Endodermal cell (in vitro differentiated cells): ENCODE data around the gene TMEM72. TPM values are rescaled to one million over a fixed set of nuclear protein-coding genes. Genes with fewer than 3 reads are reported as not detected.

ENCODE experiments used
- DNase-seq: peaks from one replicate; pipeline ENCODE4 v3.0.0-alpha.2; 2017
- H3K27ac ChIP-seq: 2 replicates; pipeline ENCODE4 v1.5.1; 2013; ENCODE audit warnings: mild to moderate bottlenecking, low read depth, low read length, moderate library complexity
- H3K27me3 ChIP-seq: 2 replicates; pipeline ENCODE4 v1.6.1; 2013; ENCODE audit warnings: mild to moderate bottlenecking, low read length, moderate library complexity; ENCODE audit not compliant: insufficient read depth, control insufficient read depth, poor library complexity, severe bottlenecking
- H3K36me3 ChIP-seq: 2 replicates; pipeline ENCODE4 v1.7.0; 2013; ENCODE audit warnings: mild to moderate bottlenecking, low read length, moderate library complexity; ENCODE audit not compliant: control insufficient read depth, insufficient read depth
- H3K4me1 ChIP-seq: one replicate; pipeline ENCODE4 v1.7.0; 2013; ENCODE audit warnings: low read length; ENCODE audit not compliant: control insufficient read depth, insufficient read depth
- H3K4me3 ChIP-seq: 2 replicates; pipeline ENCODE4 v1.5.1; 2013; ENCODE audit warnings: mild to moderate bottlenecking, low read length, moderate library complexity
- H3K9ac ChIP-seq: 2 replicates; pipeline ENCODE4 v1.6.1; 2013; ENCODE audit warnings: mild to moderate bottlenecking, low read length, moderate library complexity; ENCODE audit not compliant: poor library complexity, severe bottlenecking; ENCODE audit errors: extremely low read depth
- H3K9me3 ChIP-seq: 2 replicates; pipeline ENCODE4 v1.6.1; 2013; ENCODE audit warnings: mild to moderate bottlenecking, low read length, moderate library complexity; ENCODE audit not compliant: control insufficient read depth
- H3K27ac Mint-ChIP-seq: 2 replicates; pipeline ENCODE4 v1.8.0; 2020; ENCODE audit warnings: mixed read lengths
- H3K27me3 Mint-ChIP-seq: 2 replicates; pipeline ENCODE4 v1.8.0; 2021; ENCODE audit warnings: mild to moderate bottlenecking, mixed read lengths; ENCODE audit not compliant: insufficient read depth
- H3K36me3 Mint-ChIP-seq: 2 replicates; pipeline ENCODE4 v1.8.0; 2020; ENCODE audit warnings: low read depth, mixed read lengths
- H3K4me1 Mint-ChIP-seq: 2 replicates; pipeline ENCODE4 v1.8.0; 2020; ENCODE audit warnings: mixed read lengths
- H3K4me3 Mint-ChIP-seq: 2 replicates; pipeline ENCODE4 v1.8.0; 2020; ENCODE audit warnings: mild to moderate bottlenecking, moderate library complexity, mixed read lengths
- H3K9me3 Mint-ChIP-seq: 2 replicates; pipeline ENCODE4 v1.8.0; 2020; ENCODE audit warnings: mild to moderate bottlenecking, mixed read lengths
- WGBS, 2 experiments: methylation state at CpG; one replicate each; pipeline versions ENCODE4 v1.1.5 to v1.1.7; 2013; ENCODE audit warnings: missing lambda C conversion rate in 2 of 2, mixed read lengths in 1 of 2; ENCODE audit not compliant: insufficient coverage in 1 of 2, insufficient read length in 1 of 2; 5-methylcytosine and 5-hydroxymethylcytosine counted together
- total RNA-seq, 2 donors: library from RNA; stranded (reverse); fragmentation: NEBNext Ultra II Directional in 1 of 2; extraction: Animal tissue kit (Norgen Biotek cat#: 25700) in 1 of 2; gene quantifications; 2 replicates in 1 of 2; 3 replicates in 1 of 2; pipeline ENCODE4 v1.2.1, GENCODE V29; 2021
- TF ChIP-seq, protein P1 (sequence below): fragments of 200-600 bp; sonication (generic); conservative IDR thresholded peaks from 2 replicates; pipeline ENCODE4 v1.5.0; 2021; ENCODE audit warnings: antibody characterized with exemption, mild to moderate bottlenecking

TMEM72 gene
- total RNA-seq, 2 donors from 2014 or later = not detected

GRCh38 chr10:44923611-44924010 is 12.5 kb downstream of the TMEM72 start:
- Histone ChIP-seq H3K4me1 (no peaks in the 10 kb centered on the region), H3K27ac (no peak overlapping the region), H3K27me3 (no peaks in the 10 kb centered on the region), H3K36me3 (no peaks in the 10 kb centered on the region), H3K4me3 (no peak overlapping the region), H3K9me3 (no peaks in the 10 kb centered on the region), H3K9ac (no peak overlapping the region)
- WGBS, 2 experiments = 85 to 92% methylated on average over 2 to 3 of the region's 3 CpGs
- peak; percentile 26 for DNase-seq
- no peak overlapping the region for H3K27ac Mint-ChIP-seq
- H3K36me3 Mint-ChIP-seq = no peaks in the 10 kb centered on the region
- no peak overlapping the region for H3K4me3 Mint-ChIP-seq
- H3K4me1 Mint-ChIP-seq = no peaks in the 10 kb centered on the region
- peaks cover 18% of the 10 kb centered on the region for H3K27me3 Mint-ChIP-seq
- TF ChIP-seq, protein P1, sequence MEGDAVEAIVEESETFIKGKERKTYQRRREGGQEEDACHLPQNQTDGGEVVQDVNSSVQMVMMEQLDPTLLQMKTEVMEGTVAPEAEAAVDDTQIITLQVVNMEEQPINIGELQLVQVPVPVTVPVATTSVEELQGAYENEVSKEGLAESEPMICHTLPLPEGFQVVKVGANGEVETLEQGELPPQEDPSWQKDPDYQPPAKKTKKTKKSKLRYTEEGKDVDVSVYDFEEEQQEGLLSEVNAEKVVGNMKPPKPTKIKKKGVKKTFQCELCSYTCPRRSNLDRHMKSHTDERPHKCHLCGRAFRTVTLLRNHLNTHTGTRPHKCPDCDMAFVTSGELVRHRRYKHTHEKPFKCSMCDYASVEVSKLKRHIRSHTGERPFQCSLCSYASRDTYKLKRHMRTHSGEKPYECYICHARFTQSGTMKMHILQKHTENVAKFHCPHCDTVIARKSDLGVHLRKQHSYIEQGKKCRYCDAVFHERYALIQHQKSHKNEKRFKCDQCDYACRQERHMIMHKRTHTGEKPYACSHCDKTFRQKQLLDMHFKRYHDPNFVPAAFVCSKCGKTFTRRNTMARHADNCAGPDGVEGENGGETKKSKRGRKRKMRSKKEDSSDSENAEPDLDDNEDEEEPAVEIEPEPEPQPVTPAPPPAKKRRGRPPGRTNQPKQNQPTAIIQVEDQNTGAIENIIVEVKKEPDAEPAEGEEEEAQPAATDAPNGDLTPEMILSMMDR = no peak
- H3K9me3 Mint-ChIP-seq = no peaks in the 10 kb centered on the region

DNA sequence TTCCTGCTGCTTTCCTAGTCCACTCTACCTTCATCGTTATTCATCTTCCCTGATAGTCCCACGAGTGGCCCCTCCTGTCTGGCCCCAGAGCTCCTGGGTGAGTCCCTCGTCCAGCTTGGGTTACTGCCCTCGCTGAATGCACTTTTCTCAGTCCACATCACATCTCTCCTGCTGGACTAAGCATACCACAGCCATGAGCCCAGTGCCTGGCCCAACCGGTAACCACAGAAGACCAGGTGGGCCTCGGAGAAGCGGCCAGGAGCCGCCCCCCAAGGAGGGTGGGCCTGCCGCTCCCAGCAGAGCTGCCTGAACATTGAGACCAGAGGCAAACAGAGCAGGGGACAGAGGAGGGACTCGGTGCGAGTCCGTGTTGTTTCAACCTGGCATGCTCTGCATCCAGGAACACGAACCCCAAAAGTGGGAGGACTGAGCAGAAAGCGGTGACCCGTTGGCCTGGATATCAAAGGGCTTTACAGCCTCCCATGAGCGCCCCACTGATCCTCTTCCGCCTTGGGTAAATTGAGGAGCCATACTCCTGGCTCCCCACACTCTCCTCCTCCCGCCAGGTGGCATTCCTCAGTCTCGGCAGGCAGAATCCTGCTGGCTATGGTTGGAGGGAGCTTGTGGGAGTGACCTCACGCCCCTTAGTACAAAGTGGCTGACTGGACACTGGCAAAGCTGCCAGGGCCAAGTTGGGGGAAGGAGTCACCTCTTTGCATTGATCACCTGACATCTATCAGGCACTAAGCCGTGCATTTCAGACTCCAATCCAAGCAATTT is 13.3 kb downstream of the TMEM72 start:
- Mint-ChIP-seq H3K36me3 (no peaks in the 10 kb centered on the region), H3K27ac (no peak overlapping the region), H3K4me3 (no peak overlapping the region), H3K27me3 (peaks cover 18% of the 10 kb centered on the region), H3K4me1 (no peaks in the 10 kb centered on the region), H3K9me3 (no peaks in the 10 kb centered on the region)
- H3K36me3 ChIP-seq = no peaks in the 10 kb centered on the region
- no peak overlapping the region for H3K9ac ChIP-seq
- TF ChIP-seq, protein P1 = no peak
- H3K9me3 ChIP-seq = no peaks in the 10 kb centered on the region
- no peaks in the 10 kb centered on the region for H3K27me3 ChIP-seq
- WGBS, 2 experiments = 84 to 88% methylated on average over 15 to 21 of the region's 21 CpGs
- no peaks in the 10 kb centered on the region for H3K4me1 ChIP-seq
- DNase-seq = peak; percentile 42
- H3K4me3 ChIP-seq = no peak overlapping the region
- peak overlapping the region; percentile 4 for H3K27ac ChIP-seq

DNA sequence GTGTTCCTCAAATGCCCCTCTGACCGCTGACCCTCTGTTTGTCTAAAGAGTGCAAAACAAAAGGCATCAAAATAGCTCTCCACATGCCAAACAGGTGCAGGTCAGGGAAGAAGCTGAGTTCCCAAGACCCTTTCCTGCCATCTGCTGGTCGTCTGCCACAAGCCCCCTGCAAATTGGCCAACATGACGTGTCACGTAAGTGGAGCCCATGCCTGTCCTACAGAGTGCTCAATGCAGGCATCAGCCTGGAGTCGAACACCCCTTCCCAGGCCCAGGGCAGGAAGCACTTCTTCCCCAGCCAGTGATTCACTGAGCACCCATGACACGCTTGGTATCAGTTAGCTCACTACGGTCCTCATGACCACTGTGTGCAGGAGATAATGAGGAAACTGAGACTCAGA is 14.1 kb downstream of the TMEM72 start:
- Histone ChIP-seq H3K4me3 (no peak overlapping the region), H3K4me1 (no peaks in the 10 kb centered on the region), H3K27me3 (no peaks in the 10 kb centered on the region), H3K36me3 (no peaks in the 10 kb centered on the region), H3K27ac (peak overlapping the region; percentile 4), H3K9me3 (no peaks in the 10 kb centered on the region), H3K9ac (no peak overlapping the region)
- Mint-ChIP-seq H3K27me3 (peaks cover 22% of the 10 kb centered on the region), H3K4me1 (no peaks in the 10 kb centered on the region), H3K9me3 (no peaks in the 10 kb centered on the region), H3K4me3 (no peak overlapping the region), H3K27ac (no peak overlapping the region), H3K36me3 (no peaks in the 10 kb centered on the region)
- TF ChIP-seq, protein P1 = peak; percentile 87
- WGBS, 2 experiments = 46% methylated on average over 6 to 7 of the region's 7 CpGs
- peak; percentile 92 for DNase-seq
